Measurements from ENCODE around the gene MRPS14.
"Not testable (repeated sequence)": the region's sequence is repeated elsewhere in the genome, so short reads cannot be mapped to it uniquely, and the experiment has no call there.

Gene MRPS14

DNA sequence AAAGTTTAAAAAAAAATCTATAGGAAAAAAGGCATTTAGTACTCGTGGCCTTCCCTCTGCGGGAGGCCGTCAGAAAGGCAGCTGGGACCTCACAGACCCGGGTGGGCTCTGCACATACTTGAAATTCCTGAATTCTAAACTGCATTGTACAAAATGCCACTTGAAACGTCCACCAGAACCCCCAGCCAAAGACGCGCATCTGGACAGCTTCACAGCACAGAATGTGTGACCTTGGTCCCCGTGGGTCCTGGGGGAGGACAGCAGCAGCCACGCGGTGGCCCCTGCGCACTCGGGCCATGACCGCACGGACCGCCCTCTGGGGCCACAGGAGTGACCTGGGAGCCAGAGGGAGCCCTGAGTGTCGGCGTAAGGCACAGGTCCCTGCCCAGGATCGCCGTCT, 20.6 kb upstream of the MRPS14 start:
- in situ Hi-C loops (cut with HindIII; ENCODE audit: low pct_unique_long_range_greater_than_20kb, low sequenced_read_pairs) = no loop called here
- no peak for TF ChIP-seq JUND (IDR thresholded peaks at IDR 0.05; ENCODE audit: low read depth)
- DNase-seq (ENCODE audit: low read depth in 1 of 2, low spot score in 1 of 2) = no peak

DNA sequence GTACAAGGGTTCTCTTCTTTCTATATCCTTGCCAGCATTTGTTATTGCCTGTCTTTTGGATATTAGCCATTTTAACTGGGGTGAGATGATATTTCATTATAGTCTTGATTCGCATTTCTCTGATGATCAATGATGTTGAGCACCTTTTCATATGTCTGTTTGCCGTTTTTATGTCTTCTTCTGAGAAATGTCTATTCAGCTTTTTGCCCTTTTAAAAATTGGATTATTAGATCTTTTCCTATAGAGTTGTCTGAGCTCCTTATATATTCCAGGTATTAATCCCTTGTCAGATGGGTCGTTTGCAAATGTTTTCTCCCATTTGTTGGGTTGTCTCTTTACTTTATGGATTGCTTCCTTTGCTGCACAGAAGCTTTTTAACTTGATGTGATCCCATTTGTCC, 19.4 kb upstream of the MRPS14 start:
- no peak for TF ChIP-seq JUND (IDR thresholded peaks at IDR 0.05; ENCODE audit: low read depth)

DNA sequence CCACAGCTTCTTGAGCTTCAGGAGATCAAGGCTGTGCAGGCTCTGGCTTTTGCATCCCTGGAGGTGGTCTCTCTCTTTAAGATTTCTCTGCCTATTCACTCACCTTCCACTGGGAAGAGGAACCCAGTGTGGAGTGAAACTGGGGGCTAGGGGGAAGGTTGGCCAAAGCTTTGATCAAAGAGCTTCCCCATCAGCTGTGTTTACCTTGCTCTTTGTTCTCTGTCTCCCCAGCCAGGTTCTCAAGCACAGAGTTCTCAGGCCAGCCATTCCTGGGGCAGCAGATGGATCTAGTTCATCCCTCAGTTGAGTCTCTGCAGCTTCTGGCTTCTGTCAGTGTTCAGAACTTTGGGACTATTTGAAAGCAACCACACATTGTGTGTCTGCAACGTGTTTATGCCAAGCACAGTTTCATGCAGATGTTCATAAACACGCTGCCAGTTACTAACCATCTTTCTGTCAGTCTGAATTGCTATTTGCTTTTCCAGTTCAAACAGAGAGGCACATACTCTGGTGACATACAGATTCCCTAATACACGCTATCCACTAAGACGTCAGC, 17.2 kb upstream of the MRPS14 start:
- DNase-seq (ENCODE audit: low read depth in 1 of 2, low spot score in 1 of 2) = no peak

More for the DNA sequence above, 19.4 kb upstream of the MRPS14 start:
- in situ Hi-C loops (cut with HindIII; ENCODE audit: low pct_unique_long_range_greater_than_20kb, low sequenced_read_pairs) = no loop called here
- no peak for DNase-seq (ENCODE audit: low read depth in 1 of 2, low spot score in 1 of 2)

DNA sequence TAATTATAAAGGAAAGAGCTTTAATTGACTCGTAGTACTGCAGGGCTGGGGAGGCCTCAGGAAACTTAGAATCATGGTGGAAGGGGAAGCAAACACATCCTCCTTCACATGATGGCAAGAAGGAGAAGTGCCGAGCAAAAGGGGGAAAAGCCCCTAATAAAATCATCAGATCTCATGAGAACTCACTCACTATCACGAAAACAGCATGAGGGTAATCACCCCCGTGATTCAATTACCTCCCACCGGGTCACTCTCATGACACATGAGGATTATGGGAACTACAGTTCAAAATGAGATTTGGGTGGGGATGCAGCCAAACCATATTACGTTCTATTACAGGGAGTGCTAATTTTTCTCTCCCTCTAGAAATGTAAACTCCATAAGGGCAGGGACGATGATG, 14.2 kb upstream of the MRPS14 start:
- no peak for TF ChIP-seq JUND (IDR thresholded peaks at IDR 0.05; ENCODE audit: low read depth)
- DNase-seq (ENCODE audit: low read depth in 1 of 2, low spot score in 1 of 2) = no peak
- in situ Hi-C loops (cut with HindIII; ENCODE audit: low pct_unique_long_range_greater_than_20kb, low sequenced_read_pairs) = no loop called here

More for the DNA sequence above, 17.2 kb upstream of the MRPS14 start:
- in situ Hi-C loops (cut with HindIII; ENCODE audit: low pct_unique_long_range_greater_than_20kb, low sequenced_read_pairs) = no loop called here
- no peak for TF ChIP-seq JUND (IDR thresholded peaks at IDR 0.05; ENCODE audit: low read depth)

DNA sequence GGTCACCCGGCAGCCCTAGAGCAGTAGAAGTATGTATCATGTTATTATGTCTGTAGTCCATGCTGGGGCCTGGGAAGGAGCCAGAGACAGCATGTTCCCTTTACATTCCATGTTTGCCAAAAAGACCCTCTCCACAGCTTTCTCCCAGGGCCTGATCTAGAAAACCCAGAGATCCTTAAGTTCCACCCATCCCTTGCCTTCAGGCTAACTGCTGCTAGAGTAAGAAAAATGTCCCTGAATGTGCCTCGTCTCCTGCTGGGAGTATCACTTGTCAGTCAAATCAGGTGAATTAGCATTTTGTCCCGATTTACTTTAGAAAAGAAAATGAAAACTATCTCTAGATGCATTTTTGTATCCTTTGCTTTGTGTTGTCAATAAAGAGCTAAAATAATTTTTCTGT, 13.3 kb upstream of the MRPS14 start:
- TF ChIP-seq JUND (IDR thresholded peaks at IDR 0.05; ENCODE audit: low read depth) = no peak
- DNase-seq (ENCODE audit: low read depth in 1 of 2, low spot score in 1 of 2) = no peak
- in situ Hi-C loops (cut with HindIII; ENCODE audit: low pct_unique_long_range_greater_than_20kb, low sequenced_read_pairs) = no loop called here

DNA sequence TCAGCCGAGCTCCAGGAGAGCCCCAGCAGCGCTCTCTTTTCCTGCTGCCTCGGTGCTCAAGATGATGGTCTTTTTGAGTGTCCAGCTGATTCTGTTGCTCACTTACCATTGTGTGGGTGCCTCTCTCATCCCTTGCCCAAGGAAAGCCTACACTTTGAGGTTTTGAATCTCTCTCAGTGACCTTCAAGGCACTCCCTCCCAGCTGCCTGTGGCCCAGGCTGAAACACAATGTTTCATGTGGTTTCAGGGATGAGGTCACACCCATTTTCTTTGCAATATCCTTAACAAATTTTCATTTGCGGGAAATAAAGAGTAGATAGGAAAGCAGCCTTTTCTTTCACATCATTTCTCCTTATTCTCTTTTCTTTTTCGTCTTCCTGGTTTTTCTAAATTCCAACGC, 12.6 kb upstream of the MRPS14 start:
- in situ Hi-C loops (cut with HindIII; ENCODE audit: low pct_unique_long_range_greater_than_20kb, low sequenced_read_pairs) = no loop called here
- DNase-seq (ENCODE audit: low read depth in 1 of 2, low spot score in 1 of 2) = no peak

DNA sequence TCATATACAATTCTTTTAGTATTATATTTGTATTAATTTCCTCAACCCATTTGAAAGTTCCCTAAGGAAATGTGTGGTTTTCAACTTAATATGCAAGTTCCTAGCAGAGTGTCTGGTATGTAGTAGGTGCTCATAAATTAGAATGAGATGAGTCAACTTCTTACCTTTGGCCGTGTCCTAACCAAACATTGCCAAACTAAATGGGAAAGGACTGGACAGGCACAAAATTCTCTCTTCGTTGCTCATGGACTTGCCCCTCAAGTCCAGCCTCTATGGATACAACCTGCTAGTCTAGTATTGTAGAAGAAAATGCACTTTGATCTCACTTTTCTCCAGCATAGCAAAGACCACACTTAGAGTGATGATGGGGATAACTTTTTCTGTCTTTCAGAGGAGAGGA, 11.6 kb upstream of the MRPS14 start:
- TF ChIP-seq JUND (IDR thresholded peaks at IDR 0.05; ENCODE audit: low read depth) = no peak
- in situ Hi-C loops (cut with HindIII; ENCODE audit: low pct_unique_long_range_greater_than_20kb, low sequenced_read_pairs) = no loop called here
- no peak for DNase-seq (ENCODE audit: low read depth in 1 of 2, low spot score in 1 of 2)

More for the DNA sequence above, 12.6 kb upstream of the MRPS14 start:
- no peak for TF ChIP-seq JUND (IDR thresholded peaks at IDR 0.05; ENCODE audit: low read depth)

DNA sequence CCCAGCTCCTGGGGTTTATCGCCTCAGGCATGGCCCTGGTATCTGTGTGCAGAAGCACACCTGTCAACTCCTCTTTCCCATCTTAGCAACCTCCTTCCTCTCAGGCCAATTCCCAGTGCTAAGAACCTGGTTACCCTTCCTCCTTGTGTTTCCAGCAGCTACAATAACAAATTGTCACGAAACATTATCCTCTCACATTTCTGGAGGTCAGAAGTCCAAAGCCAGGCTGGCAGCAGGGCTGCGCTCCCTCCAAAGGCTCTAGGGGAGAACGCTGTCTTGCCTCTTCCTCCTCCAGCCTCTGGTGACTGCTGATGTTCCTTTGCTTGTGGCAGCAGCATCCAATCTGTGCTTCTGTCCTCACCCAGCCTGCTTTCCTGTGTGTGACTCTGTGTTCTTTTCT, 10.7 kb upstream of the MRPS14 start:
- in situ Hi-C loops (cut with HindIII; ENCODE audit: low pct_unique_long_range_greater_than_20kb, low sequenced_read_pairs) = no loop called here
- no peak for DNase-seq (ENCODE audit: low read depth in 1 of 2, low spot score in 1 of 2)
- no peak for TF ChIP-seq JUND (IDR thresholded peaks at IDR 0.05; ENCODE audit: low read depth)

DNA sequence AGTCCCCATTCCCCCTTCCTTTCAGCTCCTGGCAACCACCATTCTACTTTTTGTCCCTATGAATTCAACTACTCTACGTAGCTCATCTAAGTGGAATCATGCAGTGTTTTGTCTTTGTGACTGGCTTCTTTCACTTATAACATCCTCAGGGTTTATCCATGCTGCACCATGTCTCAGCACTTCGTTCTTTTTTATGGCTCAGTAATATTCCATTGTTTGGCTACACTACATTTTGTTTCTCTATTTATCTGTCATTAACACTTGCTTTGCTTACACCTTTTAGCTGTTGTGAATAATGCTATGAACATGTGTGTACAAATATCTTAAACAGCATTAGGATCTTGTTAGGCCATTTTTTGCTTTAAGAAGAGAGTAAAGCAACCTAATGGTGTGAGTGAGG, 1.5 kb upstream of the MRPS14 start:
- no peak for DNase-seq (ENCODE audit: low read depth in 1 of 2, low spot score in 1 of 2)
- TF ChIP-seq JUND (IDR thresholded peaks at IDR 0.05; ENCODE audit: low read depth) = no peak
- in situ Hi-C loops (cut with HindIII; ENCODE audit: low pct_unique_long_range_greater_than_20kb, low sequenced_read_pairs) = no loop called here

DNA sequence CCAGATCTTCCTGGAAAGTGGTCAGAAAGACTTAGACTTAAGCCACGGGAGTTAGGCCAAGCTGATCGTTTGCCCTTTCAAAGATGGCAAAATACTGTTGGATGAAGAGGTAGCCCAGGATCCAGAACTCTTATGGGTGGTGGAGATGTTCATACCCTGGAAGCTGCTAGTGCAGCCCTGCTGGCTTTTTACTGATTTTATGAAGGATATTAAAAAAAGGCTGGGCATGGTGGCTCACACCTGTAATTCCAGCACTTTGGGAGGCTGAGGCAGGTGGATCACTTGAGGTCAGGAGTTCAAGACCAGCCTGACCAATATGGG, 657 bp upstream of the MRPS14 start:
- DNase-seq (ENCODE audit: low read depth in 1 of 2, low spot score in 1 of 2); in situ Hi-C loops (cut with HindIII; ENCODE audit: low pct_unique_long_range_greater_than_20kb, low sequenced_read_pairs): not testable (repeated sequence)

DNA sequence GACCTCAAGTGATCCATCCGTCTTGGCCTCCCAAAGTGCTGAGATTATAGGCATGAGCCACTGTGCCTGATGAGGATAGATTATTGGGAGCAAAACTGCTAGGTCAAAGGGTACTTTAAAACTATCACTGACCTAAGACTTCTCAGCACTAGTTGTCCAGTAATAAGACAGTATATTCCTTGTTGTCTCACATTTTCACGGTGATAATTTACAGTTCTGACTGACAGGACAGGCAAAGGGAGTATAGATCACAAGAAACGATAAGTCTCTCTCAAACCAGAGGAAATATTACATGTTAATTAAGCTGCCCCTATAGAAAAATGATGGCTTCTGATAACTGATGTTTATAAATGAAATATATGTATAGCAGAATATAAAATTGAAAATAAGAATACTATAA, 3.7 kb downstream of the MRPS14 start:
- no peak for DNase-seq (ENCODE audit: low read depth in 1 of 2, low spot score in 1 of 2)
- in situ Hi-C loops (cut with HindIII; ENCODE audit: low pct_unique_long_range_greater_than_20kb, low sequenced_read_pairs) = no loop called here
- TF ChIP-seq JUND (IDR thresholded peaks at IDR 0.05; ENCODE audit: low read depth) = no peak

DNA sequence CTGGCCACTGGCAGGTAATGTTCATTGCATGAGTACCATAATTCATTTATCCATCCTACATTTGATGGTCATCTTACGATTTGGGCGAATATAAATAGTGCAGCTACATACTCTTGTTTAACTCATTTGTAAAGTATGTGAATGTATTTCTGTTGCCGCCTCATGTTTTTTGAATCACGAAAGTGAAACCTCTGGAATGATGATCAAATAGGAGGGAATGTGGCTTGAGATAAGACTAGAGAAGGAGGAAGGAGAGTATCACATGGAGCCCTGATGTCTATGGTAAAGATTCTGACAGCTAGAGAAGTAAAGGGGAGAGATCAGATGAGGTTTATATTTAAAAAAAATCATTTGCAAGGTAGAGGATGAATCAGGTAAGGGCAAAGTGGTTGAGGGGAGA, 8.0 kb downstream of the MRPS14 start:
- TF ChIP-seq JUND (IDR thresholded peaks at IDR 0.05; ENCODE audit: low read depth) = no peak
- no peak for DNase-seq (ENCODE audit: low read depth in 1 of 2, low spot score in 1 of 2)
- in situ Hi-C loops (cut with HindIII; ENCODE audit: low pct_unique_long_range_greater_than_20kb, low sequenced_read_pairs) = no loop called here

DNA sequence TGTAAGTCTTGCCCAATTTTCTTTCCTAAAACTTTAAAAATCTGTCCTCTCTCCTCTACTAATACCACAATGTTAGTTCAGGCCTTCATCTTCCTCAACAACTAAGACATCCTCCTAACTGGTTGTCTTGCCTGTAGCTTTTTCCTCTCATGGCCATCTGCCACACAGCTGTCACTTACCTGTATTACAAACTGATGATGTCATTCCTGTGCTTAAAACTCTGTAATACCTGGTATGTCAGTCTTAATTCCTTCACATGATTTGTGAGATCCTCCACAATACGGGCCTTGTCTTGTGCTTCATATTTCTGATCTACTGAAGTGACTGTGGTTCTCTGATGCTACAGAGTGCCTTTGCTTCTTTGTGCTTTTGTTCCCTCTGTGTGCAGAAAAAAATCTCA, 9.8 kb downstream of the MRPS14 start:
- in situ Hi-C loops (cut with HindIII; ENCODE audit: low pct_unique_long_range_greater_than_20kb, low sequenced_read_pairs) = no loop called here
- no peak for TF ChIP-seq JUND (IDR thresholded peaks at IDR 0.05; ENCODE audit: low read depth)
- DNase-seq (ENCODE audit: low read depth in 1 of 2, low spot score in 1 of 2) = peak in 1 of 2 experiments; percentile 8

DNA sequence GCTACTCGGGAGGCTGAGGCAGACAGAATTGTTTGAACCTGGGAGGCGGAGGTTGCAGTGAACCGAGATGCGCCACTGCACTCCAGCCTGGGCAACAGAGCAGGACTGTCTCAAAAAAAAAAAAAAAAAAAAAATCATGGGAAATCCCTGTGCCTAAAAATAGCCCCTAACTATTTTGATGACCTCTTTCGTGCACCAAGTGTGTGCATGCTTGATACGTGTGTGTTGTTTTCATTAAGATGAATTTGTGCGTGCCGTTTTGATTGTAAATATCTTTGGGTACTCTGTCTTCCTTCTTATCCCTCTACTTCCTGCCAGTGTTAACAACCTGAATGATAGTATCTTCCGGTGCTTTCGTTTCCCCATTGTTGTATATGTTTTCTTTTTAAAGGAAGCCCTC, 13.7 kb downstream of the MRPS14 start:
- TF ChIP-seq JUND (IDR thresholded peaks at IDR 0.05; ENCODE audit: low read depth) = no peak
- in situ Hi-C loops (cut with HindIII; ENCODE audit: low pct_unique_long_range_greater_than_20kb, low sequenced_read_pairs) = no loop called here
- no peak for DNase-seq (ENCODE audit: low read depth in 1 of 2, low spot score in 1 of 2)
